MCF 10A (cell line): ENCODE data around the gene ZNF407. TPM values are rescaled to one million over a fixed set of nuclear protein-coding genes. Genes with fewer than 3 reads are reported as not detected.

Experiments
- BruUV-seq: library from RNA; stranded (reverse); fragments of 400-500 nt; replicated peaks from 2 replicates; lab custom pipeline; 2021; lab: Mats Ljungman, UMichigan
- CTCF ChIA-PET: fragments of 300-600 bp; sonication (Branson Sonifier 250); formaldehyde crosslinking; extraction: SDS; loops from one replicate; lab custom pipeline; 2021; ENCODE audit warnings: antibody characterized with exemption, inconsistent platforms; lab: Yijun Ruan, JAX
- POLR2A ChIA-PET: fragments of 300-600, 350-650 bp; sonication (Branson Sonifier 250); formaldehyde crosslinking; extraction: SDS; loops from one replicate; lab custom pipeline; 2020; ENCODE audit warnings: antibody characterized with exemption, inconsistent platforms; lab: Yijun Ruan, JAX
- DNase-seq: peaks from one replicate; pipeline ENCODE4 v3.0.0-alpha.2; 2018; ENCODE audit not compliant: unreplicated experiment
- H3K27ac Mint-ChIP-seq: one replicate; pipeline ENCODE4 v1.8.0; 2022; ENCODE audit warnings: mild to moderate bottlenecking, low read depth, mixed read lengths; ENCODE audit not compliant: unreplicated experiment
- H3K27me3 Mint-ChIP-seq: one replicate; pipeline ENCODE4 v1.8.0; 2022; ENCODE audit warnings: mixed read lengths; ENCODE audit not compliant: insufficient read depth, unreplicated experiment
- H3K36me3 Mint-ChIP-seq: one replicate; pipeline ENCODE4 v1.8.0; 2022; ENCODE audit warnings: mild to moderate bottlenecking, moderate library complexity, mixed read lengths; ENCODE audit not compliant: insufficient read depth, unreplicated experiment
- H3K4me1 Mint-ChIP-seq: one replicate; pipeline ENCODE4 v1.8.0; 2022; ENCODE audit warnings: mixed read lengths; ENCODE audit not compliant: insufficient read depth, unreplicated experiment
- H3K4me3 Mint-ChIP-seq: one replicate; pipeline ENCODE4 v1.8.0; 2022; ENCODE audit warnings: mild to moderate bottlenecking, moderate library complexity, mixed read lengths; ENCODE audit not compliant: unreplicated experiment
- H3K9me3 Mint-ChIP-seq: one replicate; pipeline ENCODE4 v1.8.0; 2022; ENCODE audit warnings: mixed read lengths; ENCODE audit not compliant: unreplicated experiment
- CTCF ChIP-seq: fragments of 200-600 bp; IDR thresholded peaks from one replicate; pipeline ENCODE4 v1.8.0; 2022; ENCODE audit warnings: antibody characterized with exemption, mild to moderate bottlenecking; ENCODE audit not compliant: unreplicated experiment
- intact Hi-C: fragments of 100-400 bp; cut with micrococcal nuclease; formaldehyde crosslinking; loops from 2 replicates; pipeline ENCODE4 v1.14.1; 2022
- total RNA-seq: library from RNA; stranded (reverse); gene quantifications from 2 replicates; pipeline ENCODE4 v1.2.3, GENCODE V29; 2022

ZNF407 gene
- total RNA-seq, 1 experiment from 2014 or later: 9.5 TPM

- Mint-ChIP-seq H3K4me3 (no peak overlapping the region), H3K27me3 (no peaks in the 10 kb centered on the region), H3K4me1 (no peaks in the 10 kb centered on the region), H3K27ac (no peak overlapping the region), H3K36me3 (no peaks in the 10 kb centered on the region), H3K9me3 (no peaks in the 10 kb centered on the region)
- no peak for DNase-seq
- intact Hi-C loops: no loop called here
- TF ChIP-seq CTCF: no peak
- ChIA-PET POLR2A (no interaction called here), CTCF (no interaction called here)
- BruUV-seq: no TSS peak
These were observed 435.8 kb downstream of the ZNF407 start for GRCh38 chr18:75033516-75033915.

GRCh38 chr18:75034937-75035336 lies 437.3 kb downstream of the ZNF407 start:
- Mint-ChIP-seq H3K4me3 (no peak overlapping the region), H3K4me1 (no peaks in the 10 kb centered on the region), H3K27ac (no peak overlapping the region), H3K36me3 (no peaks in the 10 kb centered on the region), H3K9me3 (no peaks in the 10 kb centered on the region), H3K27me3 (no peaks in the 10 kb centered on the region)
- no peak for TF ChIP-seq CTCF
- CTCF ChIA-PET: interaction anchor here (0.6 to 0.9 kb wide), 2 partner anchors 116 to 382 kb away, joined by 3 to 4 read pairs; no protein-coding TSS in a partner anchor
- POLR2A ChIA-PET: interaction anchor here (0.8 kb wide), 1 partner anchor 8 kb away, joined by 3 read pairs; no protein-coding TSS in a partner anchor
- intact Hi-C loops: no loop called here
- no peak for DNase-seq
- BruUV-seq: no TSS peak

- no peaks in the 10 kb centered on the region for H3K9me3 Mint-ChIP-seq
- no peaks in the 10 kb centered on the region for H3K27me3 Mint-ChIP-seq
- no peak overlapping the region for H3K4me3 Mint-ChIP-seq
- no peak overlapping the region for H3K27ac Mint-ChIP-seq
- intact Hi-C loops: no loop called here
- no TSS peak for BruUV-seq
- CTCF ChIA-PET: no interaction called here
- TF ChIP-seq CTCF: no peak
- no peaks in the 10 kb centered on the region for H3K36me3 Mint-ChIP-seq
- DNase-seq: no peak
- H3K4me1 Mint-ChIP-seq: no peaks in the 10 kb centered on the region
- POLR2A ChIA-PET: no interaction called here
These were observed 438.3 kb downstream of the ZNF407 start for GRCh38 chr18:75035928-75036327.

DNA sequence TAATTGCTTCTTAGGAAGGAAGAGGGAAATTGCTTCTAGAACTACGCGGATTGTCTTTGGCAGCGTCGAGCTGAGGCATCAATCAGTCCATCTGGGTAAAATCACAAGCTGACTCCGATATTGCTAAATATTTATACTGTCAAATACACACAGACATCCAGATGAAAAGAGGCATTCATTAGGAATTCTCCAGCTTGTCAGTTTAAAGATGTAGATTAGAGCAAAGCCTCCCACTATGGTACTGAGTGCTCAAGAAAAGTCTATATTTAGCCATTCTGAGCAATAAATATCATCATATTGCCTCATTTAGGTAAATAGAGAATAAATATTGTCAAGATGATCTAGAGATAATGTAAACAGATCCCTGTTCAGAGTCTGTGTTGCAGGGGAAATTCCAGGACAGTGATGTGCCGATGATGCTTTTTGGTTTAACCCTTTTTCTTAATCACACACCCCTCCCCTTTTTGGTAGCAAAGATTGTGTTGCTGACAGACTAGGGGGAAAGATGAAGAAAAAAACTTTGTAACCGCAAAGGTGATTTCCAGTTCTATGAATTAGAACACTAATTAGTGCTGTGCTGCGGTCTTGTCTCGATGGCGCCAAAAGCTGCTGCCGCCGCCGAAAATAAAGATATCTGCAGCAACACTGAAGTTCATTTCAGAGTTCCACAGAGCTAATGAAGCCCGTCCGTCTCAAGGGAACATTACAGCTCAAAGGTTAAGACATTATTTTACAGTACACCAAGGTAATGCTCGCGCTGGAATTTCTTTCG lies 439.4 kb downstream of the ZNF407 start:
- no peak overlapping the region for H3K27ac Mint-ChIP-seq
- intact Hi-C loops: no loop called here
- DNase-seq: no peak

More for the DNA sequence above, 439.4 kb downstream of the ZNF407 start:
- no peaks in the 10 kb centered on the region for H3K27me3 Mint-ChIP-seq
- H3K4me1 Mint-ChIP-seq: no peaks in the 10 kb centered on the region
- H3K9me3 Mint-ChIP-seq: no peaks in the 10 kb centered on the region
- H3K36me3 Mint-ChIP-seq: no peaks in the 10 kb centered on the region
- POLR2A ChIA-PET: no interaction called here
- H3K4me3 Mint-ChIP-seq: no peak overlapping the region
- CTCF ChIA-PET: interaction anchor here (0.7 to 1.6 kb wide), 2 partner anchors 385 to 1426 kb away, joined by 3 to 7 read pairs; no protein-coding TSS in a partner anchor
- no peak for TF ChIP-seq CTCF
- no TSS peak for BruUV-seq
